Activated CD8-positive, alpha-beta memory T cell treated with anti-CD3 and anti-CD28 coated beads, Interleukin-2, amount 50 U/mL, for 4 hours (primary cell): ENCODE measurements around the gene MXD4.

ENCODE experiments used
- DNase-seq: peaks from one replicate; pipeline ENCODE4 v3.0.0-alpha.2; 2020

MXD4 gene

GRCh38 chr4:2262145-2262943 is 435 bp upstream of the MXD4 start:
- peak; percentile 96 for DNase-seq

GRCh38 chr4:2261110-2261852 is 628 bp downstream of the MXD4 start:
- peak; percentile 51 for DNase-seq

- peak; percentile 22 for DNase-seq
Measured at GRCh38 chr4:2260344-2261109, 1.4 kb downstream of the MXD4 start.

GRCh38 chr4:2259541-2260343 is 2.2 kb downstream of the MXD4 start:
- DNase-seq, result peak; percentile 15

GRCh38 chr4:2259036-2259540 is 2.8 kb downstream of the MXD4 start:
- peak; percentile 12 for DNase-seq

GRCh38 chr4:2258091-2259035 is 3.5 kb downstream of the MXD4 start:
- peak; percentile 13 for DNase-seq

GRCh38 chr4:2257361-2258081 is 4.4 kb downstream of the MXD4 start:
- DNase-seq, result peak; percentile 11

- DNase-seq, result peak; percentile 12
Measured at GRCh38 chr4:2256781-2257191, 5.1 kb downstream of the MXD4 start.

- DNase-seq, result peak; percentile 12
Measured at GRCh38 chr4:2256156-2256731, 5.7 kb downstream of the MXD4 start.

- no peak for DNase-seq
Measured at GRCh38 chr4:2255501-2256155, 6.3 kb downstream of the MXD4 start.

- DNase-seq, result no peak
Measured at GRCh38 chr4:2254665-2255500, 7.0 kb downstream of the MXD4 start.

- DNase-seq, result peak; percentile 12
Measured at GRCh38 chr4:2253160-2254084, 8.5 kb downstream of the MXD4 start.

GRCh38 chr4:2252530-2253091 is 9.3 kb downstream of the MXD4 start:
- no peak for DNase-seq

- DNase-seq, result peak; percentile 11
Measured at GRCh38 chr4:2251795-2252529, 9.9 kb downstream of the MXD4 start.

GRCh38 chr4:2251073-2251794 is 10.7 kb downstream of the MXD4 start:
- DNase-seq, result peak; percentile 15
